Hematopoietic multipotent progenitor cell (in vitro differentiated cells): ENCODE measurements around the gene GPR176. TPM values are rescaled to one million over a fixed set of nuclear protein-coding genes. Genes with fewer than 3 reads are reported as not detected.

Experiments
- DNase-seq, 3 donors: peaks; one replicate each; pipeline ENCODE4 v3.0.0-alpha.2; 2011 to 2015; ENCODE audit warnings: low read depth in 2 of 3, low spot score in 2 of 3
- total RNA-seq: library from RNA; depleted of rRNA; stranded (reverse); fragments of >200 nt; gene quantifications from one replicate; pipeline ENCODE4 v1.2.3, GENCODE V29; 2012

The GPR176 gene
- total RNA-seq, 1 donor = 0.27 TPM

GRCh38 chr15:39864116-39864515 is 56.0 kb downstream of the GPR176 start:
- no peak for DNase-seq

GRCh38 chr15:39860871-39861270 is 59.2 kb downstream of the GPR176 start:
- DNase-seq = no peak

- no peak for DNase-seq
Measured at GRCh38 chr15:39860200-39860599, 59.9 kb downstream of the GPR176 start.

GRCh38 chr15:39859636-39860035 is 60.4 kb downstream of the GPR176 start:
- DNase-seq = no peak

- DNase-seq = no peak
Measured at GRCh38 chr15:39857132-39857531, 62.9 kb downstream of the GPR176 start.

- DNase-seq = no peak
Measured at GRCh38 chr15:39856357-39856756, 63.7 kb downstream of the GPR176 start.

GRCh38 chr15:39855400-39855799 is 64.7 kb downstream of the GPR176 start:
- DNase-seq = no peak

GRCh38 chr15:39854161-39854560 is 65.9 kb downstream of the GPR176 start:
- no peak for DNase-seq

- no peak for DNase-seq
Measured at GRCh38 chr15:39852250-39852649, 67.8 kb downstream of the GPR176 start.

- DNase-seq = no peak
Measured at GRCh38 chr15:39851500-39852092, 68.5 kb downstream of the GPR176 start.

- no peak for DNase-seq
Measured at GRCh38 chr15:39850436-39850835, 69.6 kb downstream of the GPR176 start.

- no peak for DNase-seq
Measured at GRCh38 chr15:39846108-39846507, 74.0 kb downstream of the GPR176 start.

- DNase-seq = no peak
Measured at GRCh38 chr15:39845582-39845981, 74.5 kb downstream of the GPR176 start.

GRCh38 chr15:39843565-39843964 is 76.5 kb downstream of the GPR176 start:
- DNase-seq = no peak

- DNase-seq = no peak
Measured at GRCh38 chr15:39837454-39837853, 82.6 kb downstream of the GPR176 start.

GRCh38 chr15:39835550-39835949 is 84.5 kb downstream of the GPR176 start:
- DNase-seq = no peak

- DNase-seq = no peak
Measured at GRCh38 chr15:39834256-39834655, 85.8 kb downstream of the GPR176 start.

GRCh38 chr15:39833515-39833981 is 86.5 kb downstream of the GPR176 start:
- DNase-seq = no peak

GRCh38 chr15:39830166-39830565 is 89.9 kb downstream of the GPR176 start:
- no peak for DNase-seq

- DNase-seq = no peak
Measured at GRCh38 chr15:39828374-39828931, 91.6 kb downstream of the GPR176 start.

- no peak for DNase-seq
Measured at GRCh38 chr15:39826975-39827374, 93.1 kb downstream of the GPR176 start.

- DNase-seq = no peak
Measured at GRCh38 chr15:39823634-39824033, 96.4 kb downstream of the GPR176 start.
